ENCODE measurements around the gene SERPINB12.

GRCh38 chr18:63550068-63550467 is 7.9 kb downstream of the SERPINB12 start:
- TF ChIP-seq EP300 (IDR thresholded peaks at IDR 0.05; ENCODE audit: borderline replicate concordance), result no peak
- TF ChIP-seq CEBPB (IDR thresholded peaks at IDR 0.05), result no peak
- no peak for TF ChIP-seq RAD21 (IDR thresholded peaks at IDR 0.05; ENCODE audit: low read depth)
- TF ChIP-seq, protein P1, sequence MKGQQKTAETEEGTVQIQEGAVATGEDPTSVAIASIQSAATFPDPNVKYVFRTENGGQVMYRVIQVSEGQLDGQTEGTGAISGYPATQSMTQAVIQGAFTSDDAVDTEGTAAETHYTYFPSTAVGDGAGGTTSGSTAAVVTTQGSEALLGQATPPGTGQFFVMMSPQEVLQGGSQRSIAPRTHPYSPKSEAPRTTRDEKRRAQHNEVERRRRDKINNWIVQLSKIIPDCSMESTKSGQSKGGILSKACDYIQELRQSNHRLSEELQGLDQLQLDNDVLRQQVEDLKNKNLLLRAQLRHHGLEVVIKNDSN (IDR thresholded peaks at IDR 0.05), result no peak
- no peak for TF ChIP-seq CREB1 (IDR thresholded peaks at IDR 0.05; ENCODE audit: low read depth)
- TF ChIP-seq ZBTB7A (IDR thresholded peaks at IDR 0.05; ENCODE audit: low read depth), result no peak
- no peak for TF ChIP-seq MAX (IDR thresholded peaks at IDR 0.05)
- no peak for TF ChIP-seq YY1 (IDR thresholded peaks at IDR 0.05; ENCODE audit: low read depth)
- TF ChIP-seq, protein P2, sequence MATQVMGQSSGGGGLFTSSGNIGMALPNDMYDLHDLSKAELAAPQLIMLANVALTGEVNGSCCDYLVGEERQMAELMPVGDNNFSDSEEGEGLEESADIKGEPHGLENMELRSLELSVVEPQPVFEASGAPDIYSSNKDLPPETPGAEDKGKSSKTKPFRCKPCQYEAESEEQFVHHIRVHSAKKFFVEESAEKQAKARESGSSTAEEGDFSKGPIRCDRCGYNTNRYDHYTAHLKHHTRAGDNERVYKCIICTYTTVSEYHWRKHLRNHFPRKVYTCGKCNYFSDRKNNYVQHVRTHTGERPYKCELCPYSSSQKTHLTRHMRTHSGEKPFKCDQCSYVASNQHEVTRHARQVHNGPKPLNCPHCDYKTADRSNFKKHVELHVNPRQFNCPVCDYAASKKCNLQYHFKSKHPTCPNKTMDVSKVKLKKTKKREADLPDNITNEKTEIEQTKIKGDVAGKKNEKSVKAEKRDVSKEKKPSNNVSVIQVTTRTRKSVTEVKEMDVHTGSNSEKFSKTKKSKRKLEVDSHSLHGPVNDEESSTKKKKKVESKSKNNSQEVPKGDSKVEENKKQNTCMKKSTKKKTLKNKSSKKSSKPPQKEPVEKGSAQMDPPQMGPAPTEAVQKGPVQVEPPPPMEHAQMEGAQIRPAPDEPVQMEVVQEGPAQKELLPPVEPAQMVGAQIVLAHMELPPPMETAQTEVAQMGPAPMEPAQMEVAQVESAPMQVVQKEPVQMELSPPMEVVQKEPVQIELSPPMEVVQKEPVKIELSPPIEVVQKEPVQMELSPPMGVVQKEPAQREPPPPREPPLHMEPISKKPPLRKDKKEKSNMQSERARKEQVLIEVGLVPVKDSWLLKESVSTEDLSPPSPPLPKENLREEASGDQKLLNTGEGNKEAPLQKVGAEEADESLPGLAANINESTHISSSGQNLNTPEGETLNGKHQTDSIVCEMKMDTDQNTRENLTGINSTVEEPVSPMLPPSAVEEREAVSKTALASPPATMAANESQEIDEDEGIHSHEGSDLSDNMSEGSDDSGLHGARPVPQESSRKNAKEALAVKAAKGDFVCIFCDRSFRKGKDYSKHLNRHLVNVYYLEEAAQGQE (IDR thresholded peaks at IDR 0.05; ENCODE audit: low read depth), result no peak
- no peak for TF ChIP-seq TCF12 (IDR thresholded peaks at IDR 0.05; ENCODE audit: low read depth)
- TF ChIP-seq TAF1 (IDR thresholded peaks at IDR 0.05; ENCODE audit: low read depth), result no peak

Measured in Ishikawa (cell line).